ENCODE data around the gene SIRPD. TPM values are rescaled to one million over a fixed set of nuclear protein-coding genes. Genes with fewer than 3 reads are reported as not detected.

SIRPD gene
- total and polyA plus RNA-seq, 7 donors = 0.66 to 0.90 TPM; not detected in 5

GRCh38 chr20:1533059-1533458 is 24.4 kb downstream of the SIRPD start:
- Histone ChIP-seq H3K27me3 (no peaks in the 10 kb centered on the region), H3K27ac (no peak overlapping the region), H3K4me1 (no peaks in the 10 kb centered on the region), H3K4me3 (no peak overlapping the region), H3K36me3 (no peaks in the 10 kb centered on the region), H3K9me3 (no peaks in the 10 kb centered on the region)
- WGBS, 2 donors = 83 to 90% methylated on average over 4 of the region's 4 CpGs
- intact Hi-C loops (cut with DNase I) = no loop called here
- DNase-seq = no peak
- TF ChIP-seq EP300 (IDR thresholded peaks at IDR 0.05) (no peak), CTCF (IDR thresholded peaks at IDR 0.05) (no peak), POLR2AphosphoS5 (IDR thresholded peaks at IDR 0.05) (no peak), POLR2A (IDR thresholded peaks at IDR 0.05) (no peak)

- no peak overlapping the region for H3K4me3 ChIP-seq
- no peak for DNase-seq
- WGBS, 2 donors = 42 to 55% methylated on average over 1 of the region's 1 CpG
- no peak overlapping the region for H3K27ac ChIP-seq
- H3K9me3 ChIP-seq = no peaks in the 10 kb centered on the region
- intact Hi-C loops (cut with DNase I) = no loop called here
- no peaks in the 10 kb centered on the region for H3K4me1 ChIP-seq
- no peaks in the 10 kb centered on the region for H3K36me3 ChIP-seq
- TF ChIP-seq EP300 (IDR thresholded peaks at IDR 0.05) (no peak), CTCF (IDR thresholded peaks at IDR 0.05) (no peak), POLR2AphosphoS5 (IDR thresholded peaks at IDR 0.05) (no peak), POLR2A (IDR thresholded peaks at IDR 0.05) (no peak)
- H3K27me3 ChIP-seq = no peaks in the 10 kb centered on the region
Observed at GRCh38 chr20:1528811-1529210, 28.7 kb downstream of the SIRPD start.

GRCh38 chr20:1527923-1528322 is 29.6 kb downstream of the SIRPD start:
- no peaks in the 10 kb centered on the region for H3K4me1 ChIP-seq
- intact Hi-C loops (cut with DNase I) = no loop called here
- no peak overlapping the region for H3K27ac ChIP-seq
- H3K9me3 ChIP-seq = no peaks in the 10 kb centered on the region
- no peak overlapping the region for H3K4me3 ChIP-seq
- no peaks in the 10 kb centered on the region for H3K36me3 ChIP-seq
- H3K27me3 ChIP-seq = no peaks in the 10 kb centered on the region
- TF ChIP-seq POLR2AphosphoS5 (IDR thresholded peaks at IDR 0.05) = no peak
- no peak for TF ChIP-seq CTCF (IDR thresholded peaks at IDR 0.05)
- no peak for TF ChIP-seq POLR2A (IDR thresholded peaks at IDR 0.05)
- TF ChIP-seq EP300 (IDR thresholded peaks at IDR 0.05) = no peak
- no peak for DNase-seq

GRCh38 chr20:1526896-1527295 is 30.6 kb downstream of the SIRPD start:
- Histone ChIP-seq H3K4me1 (no peaks in the 10 kb centered on the region), H3K27me3 (no peaks in the 10 kb centered on the region), H3K4me3 (no peak overlapping the region), H3K9me3 (no peaks in the 10 kb centered on the region), H3K27ac (no peak overlapping the region), H3K36me3 (no peaks in the 10 kb centered on the region)
- DNase-seq = no peak
- intact Hi-C loops (cut with DNase I) = no loop called here
- TF ChIP-seq POLR2A (IDR thresholded peaks at IDR 0.05) (no peak), EP300 (IDR thresholded peaks at IDR 0.05) (no peak)

- WGBS, 2 donors = 83 to 89% methylated on average over 1 of the region's 1 CpG
- Histone ChIP-seq H3K4me1 (no peaks in the 10 kb centered on the region), H3K27me3 (no peaks in the 10 kb centered on the region), H3K9me3 (no peaks in the 10 kb centered on the region), H3K27ac (no peak overlapping the region), H3K4me3 (no peak overlapping the region), H3K36me3 (no peaks in the 10 kb centered on the region)
- intact Hi-C loops (cut with DNase I) = no loop called here
- TF ChIP-seq EP300 (IDR thresholded peaks at IDR 0.05) (no peak), POLR2AphosphoS5 (IDR thresholded peaks at IDR 0.05) (no peak), CTCF (IDR thresholded peaks at IDR 0.05) (no peak)
- no peak for DNase-seq
Observed at GRCh38 chr20:1526310-1526709, 31.2 kb downstream of the SIRPD start.

Measured in sigmoid colon (tissue), 7 donors.